ENCODE data around the gene ENOX2.

ENOX2 gene

GRCh38 chrX:130658310-130658709 is 244.7 kb downstream of the ENOX2 start:
- Mint-ChIP-seq H3K27me3 (no peaks in the 10 kb centered on the region), H3K9me3 (no peaks in the 10 kb centered on the region)

GRCh38 chrX:130654409-130654950 is 248.5 kb downstream of the ENOX2 start:
- DNase-seq (no peak), ATAC-seq (replicated peaks) (no peak)
- H3K36me3 Mint-ChIP-seq, result peaks cover 3 to 9% of the 10 kb centered on the region in 2 donors
- H3K27ac Mint-ChIP-seq, result no peak overlapping the region
- no peaks in the 10 kb centered on the region for H3K27me3 Mint-ChIP-seq
- no peaks in the 10 kb centered on the region for H3K4me1 Mint-ChIP-seq
- H3K9me3 Mint-ChIP-seq, result no peaks in the 10 kb centered on the region
- no peak overlapping the region for H3K4me3 Mint-ChIP-seq

More at GRCh38 chrX:130658310-130658709, 244.7 kb downstream of the ENOX2 start:
- ATAC-seq (replicated peaks) (no peak), DNase-seq (no peak)
- Mint-ChIP-seq H3K4me3 (no peak overlapping the region), H3K36me3 (peaks cover 4 to 15% of the 10 kb centered on the region in 2 donors), H3K4me1 (no peaks in the 10 kb centered on the region), H3K27ac (no peak overlapping the region)

GRCh38 chrX:130652824-130653578 is 250.0 kb downstream of the ENOX2 start:
- H3K4me3 Mint-ChIP-seq, result no peak overlapping the region
- H3K9me3 Mint-ChIP-seq, result no peaks in the 10 kb centered on the region
- H3K27ac Mint-ChIP-seq, result no peak overlapping the region
- H3K36me3 Mint-ChIP-seq, result peaks cover under 1 to 5% of the 10 kb centered on the region in 2 donors
- no peaks in the 10 kb centered on the region for H3K4me1 Mint-ChIP-seq
- no peak for ATAC-seq (replicated peaks)
- no peaks in the 10 kb centered on the region for H3K27me3 Mint-ChIP-seq
- DNase-seq, result no peak

DNA sequence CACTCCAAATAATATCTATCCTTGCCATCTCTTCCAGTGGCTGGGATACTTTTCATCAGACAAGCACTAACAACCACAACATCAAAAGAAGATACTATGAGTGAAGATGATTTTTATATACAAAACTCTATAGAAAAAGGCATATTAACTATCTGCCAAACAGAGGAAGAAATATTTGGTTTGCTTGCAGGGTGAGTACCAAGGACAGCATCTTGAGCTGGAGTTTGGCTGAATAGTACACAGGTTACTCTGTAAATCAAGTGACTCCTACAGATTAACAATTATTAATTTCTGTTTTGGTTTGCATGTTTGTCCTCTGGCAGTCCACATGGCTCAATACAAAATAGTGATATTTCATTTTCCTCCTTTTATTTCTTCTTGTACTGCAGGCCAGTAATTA is 253.3 kb downstream of the ENOX2 start:
- no peaks in the 10 kb centered on the region for H3K4me1 Mint-ChIP-seq
- no peak for ATAC-seq (replicated peaks)

GRCh38 chrX:130647468-130647867 is 255.5 kb downstream of the ENOX2 start:
- no peaks in the 10 kb centered on the region for H3K27me3 Mint-ChIP-seq
- no peaks in the 10 kb centered on the region for H3K4me1 Mint-ChIP-seq
- ATAC-seq (replicated peaks) (no peak), DNase-seq (no peak)
- no peak overlapping the region for H3K4me3 Mint-ChIP-seq
- H3K9me3 Mint-ChIP-seq, result peaks cover 0 to 2% of the 10 kb centered on the region in 2 donors
- no peak overlapping the region for H3K27ac Mint-ChIP-seq
- peaks cover 16 to 22% of the 10 kb centered on the region in 2 donors for H3K36me3 Mint-ChIP-seq

More for the DNA sequence above, 253.3 kb downstream of the ENOX2 start:
- H3K27ac Mint-ChIP-seq, result no peak overlapping the region
- H3K36me3 Mint-ChIP-seq, result peaks cover 6 to 7% of the 10 kb centered on the region in 2 donors
- no peaks in the 10 kb centered on the region for H3K27me3 Mint-ChIP-seq
- H3K9me3 Mint-ChIP-seq, result no peaks in the 10 kb centered on the region
- H3K4me3 Mint-ChIP-seq, result no peak overlapping the region
- no peak for DNase-seq

DNA sequence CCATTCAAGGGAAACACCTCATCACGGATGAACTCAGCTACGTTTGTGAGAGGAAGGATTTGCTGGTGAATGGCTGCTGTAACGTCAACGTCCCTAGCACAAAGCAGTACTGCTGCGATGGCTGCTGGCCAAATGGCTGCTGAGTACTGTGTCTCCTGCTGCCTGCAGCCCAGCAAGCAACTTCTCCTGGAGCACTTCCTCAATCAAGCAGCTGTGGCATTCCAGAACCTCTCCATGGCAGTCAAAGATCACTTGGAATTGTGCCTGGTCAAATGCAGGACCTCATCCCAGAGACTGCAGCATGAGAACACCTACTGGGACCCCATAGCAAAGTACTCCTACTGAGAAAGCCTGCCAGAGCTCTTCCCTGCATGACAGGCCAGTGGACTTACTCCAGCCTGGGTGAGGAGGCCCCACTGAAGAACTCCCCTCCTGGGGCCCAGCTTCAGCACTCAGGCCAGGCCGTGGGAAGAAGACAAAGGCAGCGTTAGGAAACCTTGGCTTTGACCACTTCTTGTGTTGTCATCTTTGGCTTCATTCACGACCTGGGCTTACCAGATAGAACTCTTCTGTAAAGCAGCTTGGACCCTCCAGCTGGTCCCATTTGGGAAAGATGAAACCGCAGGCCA is 256.9 kb downstream of the ENOX2 start:
- Mint-ChIP-seq H3K9me3 (peaks cover 0 to 2% of the 10 kb centered on the region in 2 donors), H3K4me3 (no peak overlapping the region), H3K27me3 (no peaks in the 10 kb centered on the region), H3K36me3 (peaks cover 16 to 25% of the 10 kb centered on the region in 2 donors), H3K27ac (no peak overlapping the region), H3K4me1 (no peaks in the 10 kb centered on the region)
- ATAC-seq (replicated peaks) (no peak), DNase-seq (no peak)

DNA sequence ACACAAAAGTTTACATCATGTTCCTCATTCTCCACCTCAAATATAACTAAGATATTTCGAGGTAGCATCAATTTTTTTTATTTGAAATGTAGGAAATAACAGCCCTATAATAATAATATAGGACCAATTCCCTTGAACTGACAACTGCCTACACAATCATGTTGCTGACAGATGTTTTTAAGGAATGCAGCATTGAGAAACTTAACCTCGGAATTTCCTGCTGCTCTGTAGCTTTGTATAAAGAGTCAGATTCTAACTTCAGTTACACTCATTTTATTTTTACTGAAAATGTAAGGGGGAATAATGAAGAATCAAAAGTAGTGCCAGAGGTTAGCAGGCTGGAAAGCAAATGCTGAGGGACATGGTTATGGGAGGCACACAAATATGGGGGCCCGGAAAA is 265.4 kb downstream of the ENOX2 start:
- peaks cover 3 to 15% of the 10 kb centered on the region in 2 donors for H3K36me3 Mint-ChIP-seq
- DNase-seq (no peak), ATAC-seq (replicated peaks) (no peak)
- no peaks in the 10 kb centered on the region for H3K4me1 Mint-ChIP-seq
- no peak overlapping the region for H3K27ac Mint-ChIP-seq
- H3K4me3 Mint-ChIP-seq, result no peak overlapping the region
- H3K27me3 Mint-ChIP-seq, result peaks cover 0 to 3% of the 10 kb centered on the region in 2 donors
- H3K9me3 Mint-ChIP-seq, result no peaks in the 10 kb centered on the region

DNA sequence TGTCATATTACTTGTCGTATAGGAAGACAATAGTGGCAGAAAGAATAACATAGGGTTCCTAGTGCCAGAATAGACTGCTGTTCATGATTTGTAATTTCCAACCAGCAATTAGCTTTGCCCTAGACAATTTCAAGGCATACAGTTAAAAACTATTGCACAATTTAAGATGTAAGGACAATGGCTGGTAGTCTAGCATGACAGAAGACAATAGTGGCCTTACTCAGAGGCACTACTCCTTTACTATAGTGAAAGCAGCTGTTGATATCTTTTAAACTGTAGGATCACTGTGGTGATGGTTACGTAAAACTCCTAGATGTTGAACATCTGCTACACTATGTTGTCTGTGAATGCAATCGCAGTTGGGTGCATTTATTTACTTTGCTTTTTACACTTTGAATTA is 266.7 kb downstream of the ENOX2 start:
- Mint-ChIP-seq H3K27me3 (peaks cover 0 to 3% of the 10 kb centered on the region in 2 donors), H3K27ac (no peak overlapping the region), H3K36me3 (peaks cover 3 to 16% of the 10 kb centered on the region in 2 donors), H3K4me3 (no peak overlapping the region), H3K9me3 (no peaks in the 10 kb centered on the region), H3K4me1 (no peaks in the 10 kb centered on the region)
- no peak for ATAC-seq (replicated peaks)
- DNase-seq, result no peak

GRCh38 chrX:130631011-130631410 is 272.0 kb downstream of the ENOX2 start:
- DNase-seq (no peak), ATAC-seq (replicated peaks) (no peak)
- Mint-ChIP-seq H3K4me1 (no peaks in the 10 kb centered on the region), H3K36me3 (peaks cover 0 to 11% of the 10 kb centered on the region in 2 donors), H3K9me3 (no peaks in the 10 kb centered on the region), H3K4me3 (no peak overlapping the region), H3K27ac (no peak overlapping the region), H3K27me3 (no peaks in the 10 kb centered on the region)

DNA sequence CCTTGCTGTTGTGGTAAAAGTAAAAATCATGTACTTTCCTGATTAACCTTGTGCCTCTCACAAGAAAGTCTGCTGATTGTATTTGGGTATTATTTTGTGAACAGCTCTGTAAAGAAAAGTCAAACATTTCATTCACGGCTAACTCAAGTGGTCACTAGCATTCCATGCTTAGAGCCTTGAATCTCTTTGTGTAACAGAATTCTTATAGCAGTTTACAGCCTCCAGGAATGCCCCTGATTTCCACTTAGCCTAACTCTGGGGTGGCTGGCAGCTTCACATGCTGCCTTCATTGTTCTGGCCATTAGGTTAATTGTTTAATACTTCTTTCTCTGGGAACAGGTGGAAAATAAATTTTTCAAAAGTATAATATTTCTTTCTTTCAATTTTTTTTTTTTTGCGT is 274.5 kb downstream of the ENOX2 start:
- peaks cover 2 to 16% of the 10 kb centered on the region in 2 donors for H3K36me3 Mint-ChIP-seq
- H3K9me3 Mint-ChIP-seq, result no peaks in the 10 kb centered on the region
- H3K4me1 Mint-ChIP-seq, result no peaks in the 10 kb centered on the region
- H3K4me3 Mint-ChIP-seq, result no peak overlapping the region
- H3K27ac Mint-ChIP-seq, result no peak overlapping the region
- no peaks in the 10 kb centered on the region for H3K27me3 Mint-ChIP-seq
- ATAC-seq (replicated peaks), result no peak
- no peak for DNase-seq

GRCh38 chrX:130626521-130626920 is 276.5 kb downstream of the ENOX2 start:
- Mint-ChIP-seq H3K27me3 (no peaks in the 10 kb centered on the region), H3K36me3 (peaks cover 2 to 7% of the 10 kb centered on the region in 2 donors), H3K27ac (no peak overlapping the region), H3K4me1 (no peaks in the 10 kb centered on the region), H3K4me3 (no peak overlapping the region), H3K9me3 (no peaks in the 10 kb centered on the region)
- no peak for ATAC-seq (replicated peaks)
- DNase-seq, result no peak

- ATAC-seq (replicated peaks), result no peak
- DNase-seq, result no peak
- H3K36me3 Mint-ChIP-seq, result peaks cover 2 to 7% of the 10 kb centered on the region in 2 donors
- H3K27me3 Mint-ChIP-seq, result no peaks in the 10 kb centered on the region
- H3K27ac Mint-ChIP-seq, result no peak overlapping the region
- H3K4me1 Mint-ChIP-seq, result no peaks in the 10 kb centered on the region
- no peaks in the 10 kb centered on the region for H3K9me3 Mint-ChIP-seq
- H3K4me3 Mint-ChIP-seq, result no peak overlapping the region
Observed at GRCh38 chrX:130625386-130625785, 277.6 kb downstream of the ENOX2 start.

DNA sequence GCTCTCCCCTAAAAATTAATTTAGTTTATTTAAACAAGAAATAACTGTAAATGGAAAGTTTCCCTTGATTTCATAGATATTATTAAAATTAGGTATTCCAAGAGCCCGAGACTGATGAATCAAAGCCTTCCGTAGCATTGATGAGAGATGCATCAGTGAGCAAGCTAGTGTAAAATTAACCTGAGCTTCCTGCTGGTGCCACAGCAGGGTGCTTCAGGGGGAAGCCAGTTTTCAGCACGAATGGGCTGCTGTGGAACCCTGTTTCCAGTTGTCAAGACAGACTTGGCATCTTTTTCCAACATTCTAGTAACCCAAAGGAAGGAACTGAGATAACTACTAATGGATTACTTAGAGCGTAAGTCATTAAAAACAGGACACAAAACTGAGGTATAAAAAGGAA is 279.5 kb downstream of the ENOX2 start:
- no peaks in the 10 kb centered on the region for H3K4me1 Mint-ChIP-seq
- peaks cover 2 to 7% of the 10 kb centered on the region in 2 donors for H3K36me3 Mint-ChIP-seq
- no peak overlapping the region for H3K4me3 Mint-ChIP-seq
- DNase-seq, result no peak
- ATAC-seq (replicated peaks), result no peak
- no peak overlapping the region for H3K27ac Mint-ChIP-seq
- H3K9me3 Mint-ChIP-seq, result no peaks in the 10 kb centered on the region
- H3K27me3 Mint-ChIP-seq, result no peaks in the 10 kb centered on the region

GRCh38 chrX:130615941-130616340 is 287.1 kb downstream of the ENOX2 start:
- Mint-ChIP-seq H3K9me3 (no peaks in the 10 kb centered on the region), H3K4me3 (no peak overlapping the region), H3K27ac (no peak overlapping the region), H3K27me3 (no peaks in the 10 kb centered on the region), H3K36me3 (no peaks in the 10 kb centered on the region), H3K4me1 (no peaks in the 10 kb centered on the region)
- DNase-seq (no peak), ATAC-seq (replicated peaks) (no peak)

GRCh38 chrX:130607431-130607830 is 295.6 kb downstream of the ENOX2 start:
- H3K9me3 Mint-ChIP-seq, result no peaks in the 10 kb centered on the region
- no peak overlapping the region for H3K27ac Mint-ChIP-seq
- H3K4me1 Mint-ChIP-seq, result no peaks in the 10 kb centered on the region
- no peak for ATAC-seq (replicated peaks)
- H3K36me3 Mint-ChIP-seq, result no peaks in the 10 kb centered on the region
- no peaks in the 10 kb centered on the region for H3K27me3 Mint-ChIP-seq
- no peak for DNase-seq
- no peak overlapping the region for H3K4me3 Mint-ChIP-seq

All from stimulated activated naive B cell treated with anti-CD40 and anti-IgM and Interleukin-4, amounts not matched to agents 10 μg/mL and 1 μg/mL and 100 μg/mL, for 72 hours (primary cell).